GM21423 (cell line): ENCODE data around the gene CAPNS2.

Source experiments
- ATAC-seq: cut with Tn5 transposase; IDR thresholded peaks from one replicate; pipeline ENCODE4 v1.9.1; 2021; ENCODE audit warnings: mild to moderate bottlenecking, moderate library complexity; ENCODE audit not compliant: unreplicated experiment

CAPNS2 gene

GRCh38 chr16:55566432-55567175, at the start of gene CAPNS2:
Gene CAPNS2, plus strand, starts transcription at chr16:55566684. Its CDS starts 73 bp downstream, at chr16:55566757.
- ATAC-seq, result no peak

GRCh38 chr16:55521792-55522191, 44.7 kb upstream of the CAPNS2 start:
- no peak for ATAC-seq

- ATAC-seq, result no peak
Measured at GRCh38 chr16:55526441-55526840, 40.0 kb upstream of the CAPNS2 start.

- no peak for ATAC-seq
Measured at GRCh38 chr16:55527885-55528284, 38.6 kb upstream of the CAPNS2 start.

DNA sequence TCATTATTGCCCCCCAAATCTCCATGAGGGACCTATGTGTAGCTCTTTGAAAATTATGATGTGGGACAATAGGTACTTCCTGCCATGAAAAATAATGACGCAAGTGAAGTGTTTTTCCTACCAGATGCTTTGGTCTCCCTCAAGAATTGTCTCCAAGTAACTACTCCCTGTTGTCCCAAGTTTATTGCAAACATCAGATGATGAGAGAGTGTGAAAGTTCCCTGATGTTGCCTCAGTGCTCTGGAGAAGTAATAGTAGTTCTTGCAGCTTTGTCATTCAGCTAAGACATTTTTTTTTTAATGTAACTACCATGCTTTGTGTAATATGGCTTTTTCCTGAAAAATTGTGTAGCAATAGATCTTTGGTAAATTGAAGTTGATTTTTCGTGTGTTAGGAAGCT, 37.5 kb upstream of the CAPNS2 start:
- no peak for ATAC-seq

- no peak for ATAC-seq
Measured at GRCh38 chr16:55530316-55530856, 36.1 kb upstream of the CAPNS2 start.

GRCh38 chr16:55532227-55532626, 34.3 kb upstream of the CAPNS2 start:
- ATAC-seq, result no peak

GRCh38 chr16:55534756-55535155, 31.7 kb upstream of the CAPNS2 start:
- no peak for ATAC-seq

- ATAC-seq, result no peak
Measured at GRCh38 chr16:55539049-55539448, 27.4 kb upstream of the CAPNS2 start.

DNA sequence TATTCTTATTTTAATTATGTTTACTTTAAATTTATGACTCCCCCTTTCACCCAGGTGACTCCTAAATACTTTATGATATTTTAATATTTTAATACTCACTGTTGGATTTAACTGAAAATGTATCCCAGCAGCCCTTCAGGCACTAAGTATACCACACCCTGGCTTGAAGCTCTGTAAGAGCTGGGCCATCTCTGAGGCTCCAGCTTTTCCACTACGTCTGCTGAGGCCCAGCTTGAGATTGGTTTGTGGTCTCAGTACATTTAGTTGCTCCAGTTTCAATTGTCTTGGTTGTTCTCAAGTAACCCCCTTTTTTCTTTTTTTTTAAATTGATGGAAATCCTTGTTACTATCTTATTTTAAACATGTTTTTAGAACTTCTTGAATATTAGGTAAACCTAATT, 27.0 kb upstream of the CAPNS2 start:
- no peak for ATAC-seq

DNA sequence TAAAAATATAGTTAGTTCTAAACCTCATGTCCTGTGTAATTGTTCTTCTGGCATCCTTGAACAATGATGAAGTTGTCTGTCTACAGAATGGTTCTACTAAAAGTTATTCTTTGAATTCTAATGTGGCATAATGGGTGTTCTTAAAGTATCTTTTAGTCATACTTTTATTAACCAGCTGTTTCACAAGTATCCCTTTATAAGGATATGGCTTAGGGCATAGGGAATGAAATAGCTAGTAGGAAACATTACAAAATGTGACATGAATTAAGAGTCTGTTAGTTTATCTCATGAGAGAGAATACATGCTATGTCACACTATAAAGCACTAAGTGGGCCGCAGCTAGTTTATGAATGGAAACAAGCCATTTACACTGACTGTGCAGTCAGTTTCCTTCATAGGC, 26.3 kb upstream of the CAPNS2 start:
- ATAC-seq, result no peak

DNA sequence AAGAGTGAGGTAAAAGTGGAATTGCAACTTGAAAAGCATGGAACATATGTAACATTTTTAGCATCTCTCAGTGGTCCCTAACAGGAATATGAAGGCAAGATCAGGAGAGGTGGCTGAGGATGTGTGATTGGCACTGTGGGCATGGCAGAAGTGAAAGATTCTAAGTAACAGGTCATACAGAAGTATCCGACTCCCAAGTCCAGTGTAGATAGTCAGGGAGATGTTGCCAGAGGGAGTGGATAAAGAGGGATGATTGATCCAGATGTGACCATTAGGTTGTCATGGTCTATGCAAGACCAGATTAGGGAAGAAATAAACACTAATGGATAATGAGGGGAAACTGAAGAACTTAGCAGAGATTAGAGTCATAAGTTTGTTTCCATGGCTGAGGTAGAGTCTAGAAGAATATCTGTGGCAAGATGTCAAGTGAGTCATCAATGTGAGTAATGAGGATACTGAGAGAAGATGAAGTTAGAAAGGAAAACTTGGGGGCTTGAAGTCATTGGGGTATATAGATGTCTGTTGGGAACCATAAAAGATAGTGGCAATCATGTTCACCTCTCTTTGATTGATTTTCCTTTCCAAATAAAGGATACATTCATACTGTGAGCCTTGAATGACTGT, 23.9 kb upstream of the CAPNS2 start:
- no peak for ATAC-seq

GRCh38 chr16:55543472-55543871, 23.0 kb upstream of the CAPNS2 start:
- no peak for ATAC-seq

GRCh38 chr16:55552621-55553020, 13.9 kb upstream of the CAPNS2 start:
- no peak for ATAC-seq

DNA sequence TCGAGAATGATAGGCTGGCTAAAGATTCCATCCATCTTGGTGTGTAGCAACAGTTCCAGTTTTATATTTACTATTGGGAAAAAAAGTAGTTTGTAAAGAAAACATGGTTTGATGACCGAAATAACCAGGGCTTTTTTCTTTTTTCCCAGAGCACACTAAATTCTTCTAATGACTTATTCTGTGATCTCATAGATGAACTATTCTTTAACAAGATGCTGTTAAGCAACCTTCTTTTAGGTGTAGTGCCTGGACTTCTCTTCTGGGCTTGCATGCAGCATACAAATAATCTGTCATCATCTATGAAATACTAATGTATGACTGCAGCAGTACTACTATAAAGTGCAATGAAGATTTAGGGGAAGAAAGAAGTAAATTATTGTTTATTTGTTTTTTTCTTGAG, 11.0 kb upstream of the CAPNS2 start:
- no peak for ATAC-seq

- no peak for ATAC-seq
Measured at GRCh38 chr16:55557186-55557585, 9.3 kb upstream of the CAPNS2 start.

- no peak for ATAC-seq
Measured at GRCh38 chr16:55559233-55559632, 7.3 kb upstream of the CAPNS2 start.

- no peak for ATAC-seq
Measured at GRCh38 chr16:55559933-55560516, 6.5 kb upstream of the CAPNS2 start.

GRCh38 chr16:55561319-55561848, 5.1 kb upstream of the CAPNS2 start:
- ATAC-seq, result no peak

DNA sequence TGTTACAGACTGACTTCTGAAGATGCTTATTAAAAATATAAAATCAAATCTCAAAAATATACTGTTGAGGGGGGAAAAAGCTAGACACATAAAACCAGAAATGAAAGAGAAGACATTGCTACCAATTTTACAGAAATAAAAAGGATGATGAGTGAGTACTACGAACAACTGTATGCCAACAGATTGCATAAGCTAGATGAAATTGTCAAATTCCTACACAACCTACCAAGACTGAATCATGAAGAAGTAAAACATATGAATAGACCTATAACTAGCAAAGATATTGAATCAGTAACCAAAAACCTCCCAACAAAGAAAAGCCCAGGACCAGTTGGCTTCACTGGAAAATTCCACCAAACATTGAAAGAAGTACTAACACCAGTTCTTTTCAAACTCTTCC, 3.5 kb upstream of the CAPNS2 start:
- ATAC-seq, result no peak

- ATAC-seq, result no peak
Measured at GRCh38 chr16:55563797-55564196, 2.7 kb upstream of the CAPNS2 start.

- ATAC-seq, result no peak
Measured at GRCh38 chr16:55565086-55565485, 1.4 kb upstream of the CAPNS2 start.
